Effector memory CD4-positive, alpha-beta T cell (primary cell): ENCODE data around the gene ANXA8.
"Not testable (repeated sequence)": the region's sequence is repeated elsewhere in the genome, so short reads cannot be mapped to it uniquely, and the experiment has no call there.

Source experiments
- DNase-seq, 3 donors: peaks; one replicate each; pipeline ENCODE4 v3.0.0-alpha.2; 2020
- H3K27ac ChIP-seq: 2 replicates; pipeline ENCODE4 v1.7.0; 2013; ENCODE audit warnings: mild to moderate bottlenecking, low read length, moderate library complexity; ENCODE audit not compliant: insufficient read depth, poor library complexity, severe bottlenecking
- H3K27me3 ChIP-seq: replicated peaks from 2 replicates; pipeline ENCODE4 v1.7.0; 2013; ENCODE audit warnings: mild to moderate bottlenecking, low read length; ENCODE audit not compliant: insufficient read depth, control insufficient read depth, poor library complexity, severe bottlenecking
- H3K36me3 ChIP-seq: 2 replicates; pipeline ENCODE4 v1.7.0; 2013; ENCODE audit warnings: mild to moderate bottlenecking, low read length, moderate library complexity; ENCODE audit not compliant: control insufficient read depth, insufficient read depth
- H3K4me1 ChIP-seq: 2 replicates; pipeline ENCODE4 v1.7.0; 2013; ENCODE audit warnings: low read length, mild to moderate bottlenecking; ENCODE audit not compliant: control insufficient read depth, insufficient read depth, poor library complexity, severe bottlenecking
- H3K4me3 ChIP-seq: 2 replicates; pipeline ENCODE4 v1.7.0; 2013; ENCODE audit warnings: low read length, low read depth, mild to moderate bottlenecking; ENCODE audit not compliant: insufficient read depth, poor library complexity, severe bottlenecking
- H3K9me3 ChIP-seq: 2 replicates; pipeline ENCODE4 v1.7.0; 2013; ENCODE audit warnings: mild to moderate bottlenecking, low read length, moderate library complexity; ENCODE audit not compliant: control insufficient read depth

The ANXA8 gene

GRCh38 chr10:47455350-47456078 is 28.4 kb downstream of the ANXA8 start:
- not testable (repeated sequence) for H3K27me3 ChIP-seq, H3K27ac ChIP-seq, H3K9me3 ChIP-seq, H3K4me3 ChIP-seq, DNase-seq, H3K4me1 ChIP-seq, H3K36me3 ChIP-seq

- Histone ChIP-seq H3K4me3 (no peak overlapping the region), H3K9me3 (no peaks in the 10 kb centered on the region), H3K27me3 (no peaks in the 10 kb centered on the region), H3K27ac (no peak overlapping the region), H3K36me3 (no peaks in the 10 kb centered on the region), H3K4me1 (no peaks in the 10 kb centered on the region)
- DNase-seq, result no peak
Measured at GRCh38 chr10:47454780-47455058, 29.2 kb downstream of the ANXA8 start.

GRCh38 chr10:47454008-47454779 is 29.7 kb downstream of the ANXA8 start:
- Histone ChIP-seq H3K27ac (no peak overlapping the region), H3K4me3 (no peak overlapping the region), H3K4me1 (no peaks in the 10 kb centered on the region), H3K27me3 (no peaks in the 10 kb centered on the region), H3K36me3 (no peaks in the 10 kb centered on the region), H3K9me3 (no peaks in the 10 kb centered on the region)
- no peak for DNase-seq

GRCh38 chr10:47453141-47454007 is 30.5 kb downstream of the ANXA8 start:
- H3K36me3 ChIP-seq, result no peaks in the 10 kb centered on the region
- no peak overlapping the region for H3K27ac ChIP-seq
- H3K4me3 ChIP-seq, result no peak overlapping the region
- no peaks in the 10 kb centered on the region for H3K4me1 ChIP-seq
- no peak for DNase-seq
- H3K9me3 ChIP-seq, result no peaks in the 10 kb centered on the region
- no peaks in the 10 kb centered on the region for H3K27me3 ChIP-seq

GRCh38 chr10:47452495-47453140 is 31.3 kb downstream of the ANXA8 start:
- Histone ChIP-seq H3K27me3 (no peaks in the 10 kb centered on the region), H3K4me1 (no peaks in the 10 kb centered on the region), H3K36me3 (no peaks in the 10 kb centered on the region), H3K27ac (no peak overlapping the region), H3K9me3 (no peaks in the 10 kb centered on the region), H3K4me3 (no peak overlapping the region)
- no peak for DNase-seq

GRCh38 chr10:47451998-47452494 is 31.9 kb downstream of the ANXA8 start:
- H3K9me3 ChIP-seq, result no peaks in the 10 kb centered on the region
- no peak overlapping the region for H3K4me3 ChIP-seq
- no peaks in the 10 kb centered on the region for H3K36me3 ChIP-seq
- no peaks in the 10 kb centered on the region for H3K4me1 ChIP-seq
- H3K27ac ChIP-seq, result no peak overlapping the region
- no peaks in the 10 kb centered on the region for H3K27me3 ChIP-seq
- no peak for DNase-seq

- H3K27me3 ChIP-seq, result no peaks in the 10 kb centered on the region
- no peaks in the 10 kb centered on the region for H3K36me3 ChIP-seq
- H3K4me3 ChIP-seq, result no peak overlapping the region
- no peaks in the 10 kb centered on the region for H3K4me1 ChIP-seq
- no peaks in the 10 kb centered on the region for H3K9me3 ChIP-seq
- no peak for DNase-seq
- no peak overlapping the region for H3K27ac ChIP-seq
Measured at GRCh38 chr10:47451273-47451997, 32.5 kb downstream of the ANXA8 start.

GRCh38 chr10:47450442-47450841 is 33.5 kb downstream of the ANXA8 start:
- H3K4me3 ChIP-seq, result no peak overlapping the region
- no peaks in the 10 kb centered on the region for H3K36me3 ChIP-seq
- no peak overlapping the region for H3K27ac ChIP-seq
- no peaks in the 10 kb centered on the region for H3K27me3 ChIP-seq
- H3K9me3 ChIP-seq, result no peaks in the 10 kb centered on the region
- no peak for DNase-seq
- no peaks in the 10 kb centered on the region for H3K4me1 ChIP-seq

- Histone ChIP-seq H3K4me1 (no peaks in the 10 kb centered on the region), H3K4me3 (no peak overlapping the region), H3K36me3 (no peaks in the 10 kb centered on the region), H3K27ac (no peak overlapping the region), H3K27me3 (no peaks in the 10 kb centered on the region), H3K9me3 (no peaks in the 10 kb centered on the region)
- no peak for DNase-seq
Measured at GRCh38 chr10:47449979-47450378, 33.9 kb downstream of the ANXA8 start.
